ENCODE data around the gene CALCOCO2.

GRCh38 chr17:48790607-48791127 lies 40.2 kb upstream of the CALCOCO2 start:
- no peak for TF ChIP-seq YY1 (IDR thresholded peaks at IDR 0.05; ENCODE audit: insufficient read depth, insufficient read length)
- no peak for TF ChIP-seq SUZ12 (IDR thresholded peaks at IDR 0.05; ENCODE audit: extremely low read depth, insufficient read depth, insufficient read length)
- TF ChIP-seq ZNF274 (IDR thresholded peaks at IDR 0.05; ENCODE audit: low read depth, low read length): no peak
